ENCODE data around the gene MYLK.

The MYLK gene

GRCh38 chr3:123809597-123809996 is 74.5 kb downstream of the MYLK start:
- TF ChIP-seq, protein P1, sequence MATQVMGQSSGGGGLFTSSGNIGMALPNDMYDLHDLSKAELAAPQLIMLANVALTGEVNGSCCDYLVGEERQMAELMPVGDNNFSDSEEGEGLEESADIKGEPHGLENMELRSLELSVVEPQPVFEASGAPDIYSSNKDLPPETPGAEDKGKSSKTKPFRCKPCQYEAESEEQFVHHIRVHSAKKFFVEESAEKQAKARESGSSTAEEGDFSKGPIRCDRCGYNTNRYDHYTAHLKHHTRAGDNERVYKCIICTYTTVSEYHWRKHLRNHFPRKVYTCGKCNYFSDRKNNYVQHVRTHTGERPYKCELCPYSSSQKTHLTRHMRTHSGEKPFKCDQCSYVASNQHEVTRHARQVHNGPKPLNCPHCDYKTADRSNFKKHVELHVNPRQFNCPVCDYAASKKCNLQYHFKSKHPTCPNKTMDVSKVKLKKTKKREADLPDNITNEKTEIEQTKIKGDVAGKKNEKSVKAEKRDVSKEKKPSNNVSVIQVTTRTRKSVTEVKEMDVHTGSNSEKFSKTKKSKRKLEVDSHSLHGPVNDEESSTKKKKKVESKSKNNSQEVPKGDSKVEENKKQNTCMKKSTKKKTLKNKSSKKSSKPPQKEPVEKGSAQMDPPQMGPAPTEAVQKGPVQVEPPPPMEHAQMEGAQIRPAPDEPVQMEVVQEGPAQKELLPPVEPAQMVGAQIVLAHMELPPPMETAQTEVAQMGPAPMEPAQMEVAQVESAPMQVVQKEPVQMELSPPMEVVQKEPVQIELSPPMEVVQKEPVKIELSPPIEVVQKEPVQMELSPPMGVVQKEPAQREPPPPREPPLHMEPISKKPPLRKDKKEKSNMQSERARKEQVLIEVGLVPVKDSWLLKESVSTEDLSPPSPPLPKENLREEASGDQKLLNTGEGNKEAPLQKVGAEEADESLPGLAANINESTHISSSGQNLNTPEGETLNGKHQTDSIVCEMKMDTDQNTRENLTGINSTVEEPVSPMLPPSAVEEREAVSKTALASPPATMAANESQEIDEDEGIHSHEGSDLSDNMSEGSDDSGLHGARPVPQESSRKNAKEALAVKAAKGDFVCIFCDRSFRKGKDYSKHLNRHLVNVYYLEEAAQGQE (IDR thresholded peaks at IDR 0.05; ENCODE audit: insufficient replicate concordance, low read depth) = no peak
- TF ChIP-seq GABPA (IDR thresholded peaks at IDR 0.05; ENCODE audit: low read depth) (no peak), SPI1 (IDR thresholded peaks at IDR 0.05; ENCODE audit: borderline replicate concordance, low read depth) (no peak)
- H3K27ac ChIP-seq (replicated peaks) = no peak overlapping the region

GRCh38 chr3:123808812-123809211 is 75.3 kb downstream of the MYLK start:
- no peak overlapping the region for H3K4me3 ChIP-seq (replicated peaks; ENCODE audit: insufficient read depth, low read length)
- DNase-seq (ENCODE audit: low read depth in 1 of 2, low spot score in 1 of 2) = no peak
- H3K27me3 ChIP-seq (ENCODE audit: insufficient read depth, poor library complexity, severe bottlenecking) = no peaks in the 10 kb centered on the region
- TF ChIP-seq, protein P1 (IDR thresholded peaks at IDR 0.05; ENCODE audit: insufficient replicate concordance, low read depth) = no peak
- no peak for TF ChIP-seq SPI1 (IDR thresholded peaks at IDR 0.05; ENCODE audit: borderline replicate concordance, low read depth)
- H3K27ac ChIP-seq (replicated peaks) = no peak overlapping the region

More at GRCh38 chr3:123809597-123809996, 74.5 kb downstream of the MYLK start:
- DNase-seq (ENCODE audit: low read depth in 1 of 2, low spot score in 1 of 2) = no peak
- Histone ChIP-seq H3K27me3 (ENCODE audit: insufficient read depth, poor library complexity, severe bottlenecking) (no peaks in the 10 kb centered on the region), H3K4me3 (replicated peaks; ENCODE audit: insufficient read depth, low read length) (no peak overlapping the region)

DNA sequence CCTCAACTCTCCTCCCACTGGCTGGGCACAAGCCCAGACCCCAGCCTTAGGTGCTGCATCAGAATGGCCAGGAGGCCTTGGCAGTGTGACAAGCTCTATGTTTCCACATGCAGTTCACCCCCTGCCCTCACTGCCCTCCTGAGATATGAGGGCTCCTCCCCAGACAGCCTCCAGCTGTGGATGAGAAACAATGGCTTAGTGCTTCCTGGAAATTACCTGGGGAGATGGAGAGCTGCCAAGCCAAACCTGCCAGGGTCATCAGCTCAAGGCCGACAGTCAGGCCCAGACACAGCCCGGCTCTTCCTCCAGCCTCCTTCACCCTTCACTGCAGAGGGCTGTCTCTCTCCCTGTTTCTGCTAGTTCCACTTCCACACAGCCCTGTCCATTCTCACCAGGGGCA is 76.3 kb downstream of the MYLK start:
- TF ChIP-seq GABPA (IDR thresholded peaks at IDR 0.05; ENCODE audit: low read depth) = no peak
- no peak for TF ChIP-seq POLR2AphosphoS5 (IDR thresholded peaks at IDR 0.05; ENCODE audit: low read depth)
- TF ChIP-seq, protein P2, sequence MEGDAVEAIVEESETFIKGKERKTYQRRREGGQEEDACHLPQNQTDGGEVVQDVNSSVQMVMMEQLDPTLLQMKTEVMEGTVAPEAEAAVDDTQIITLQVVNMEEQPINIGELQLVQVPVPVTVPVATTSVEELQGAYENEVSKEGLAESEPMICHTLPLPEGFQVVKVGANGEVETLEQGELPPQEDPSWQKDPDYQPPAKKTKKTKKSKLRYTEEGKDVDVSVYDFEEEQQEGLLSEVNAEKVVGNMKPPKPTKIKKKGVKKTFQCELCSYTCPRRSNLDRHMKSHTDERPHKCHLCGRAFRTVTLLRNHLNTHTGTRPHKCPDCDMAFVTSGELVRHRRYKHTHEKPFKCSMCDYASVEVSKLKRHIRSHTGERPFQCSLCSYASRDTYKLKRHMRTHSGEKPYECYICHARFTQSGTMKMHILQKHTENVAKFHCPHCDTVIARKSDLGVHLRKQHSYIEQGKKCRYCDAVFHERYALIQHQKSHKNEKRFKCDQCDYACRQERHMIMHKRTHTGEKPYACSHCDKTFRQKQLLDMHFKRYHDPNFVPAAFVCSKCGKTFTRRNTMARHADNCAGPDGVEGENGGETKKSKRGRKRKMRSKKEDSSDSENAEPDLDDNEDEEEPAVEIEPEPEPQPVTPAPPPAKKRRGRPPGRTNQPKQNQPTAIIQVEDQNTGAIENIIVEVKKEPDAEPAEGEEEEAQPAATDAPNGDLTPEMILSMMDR (IDR thresholded peaks at IDR 0.05; ENCODE audit: insufficient read depth, low read length) = no peak
- TF ChIP-seq SPI1 (IDR thresholded peaks at IDR 0.05; ENCODE audit: borderline replicate concordance, low read depth) = no peak

DNA sequence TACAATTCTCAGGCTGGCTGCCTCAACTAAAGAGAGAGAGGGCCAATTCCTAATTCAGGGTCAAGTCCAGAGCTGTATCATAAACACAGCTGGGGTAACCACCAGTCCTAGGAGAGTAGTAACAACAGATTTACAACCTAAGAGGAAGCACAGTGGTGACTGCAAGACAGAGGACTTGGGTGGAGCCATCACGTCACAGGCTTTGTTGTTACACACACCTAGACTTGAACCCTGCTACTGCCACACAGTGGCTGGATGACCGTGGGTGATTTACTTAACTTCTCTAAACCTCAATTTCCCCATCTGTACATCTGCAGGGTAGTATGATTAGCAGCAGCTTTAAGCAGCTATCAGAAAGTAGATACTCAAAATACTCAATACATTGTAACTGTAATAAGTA is 78.6 kb downstream of the MYLK start:
- Histone ChIP-seq H3K27ac (replicated peaks) (no peak overlapping the region), H3K4me3 (replicated peaks; ENCODE audit: insufficient read depth, low read length) (no peak overlapping the region), H3K27me3 (ENCODE audit: insufficient read depth, poor library complexity, severe bottlenecking) (no peaks in the 10 kb centered on the region)
- DNase-seq (ENCODE audit: low read depth in 1 of 2, low spot score in 1 of 2) = no peak
- TF ChIP-seq SPI1 (IDR thresholded peaks at IDR 0.05; ENCODE audit: borderline replicate concordance, low read depth) (no peak), GABPA (IDR thresholded peaks at IDR 0.05; ENCODE audit: low read depth) (no peak), POLR2AphosphoS5 (IDR thresholded peaks at IDR 0.05; ENCODE audit: low read depth) (no peak)
- TF ChIP-seq, protein P1 (IDR thresholded peaks at IDR 0.05; ENCODE audit: insufficient replicate concordance, low read depth) = no peak
- TF ChIP-seq, protein P2 (IDR thresholded peaks at IDR 0.05; ENCODE audit: insufficient read depth, low read length) = no peak

More for the DNA sequence above, 76.3 kb downstream of the MYLK start:
- no peak for DNase-seq (ENCODE audit: low read depth in 1 of 2, low spot score in 1 of 2)
- H3K4me3 ChIP-seq (replicated peaks; ENCODE audit: insufficient read depth, low read length) = no peak overlapping the region
- no peak overlapping the region for H3K27ac ChIP-seq (replicated peaks)
- H3K27me3 ChIP-seq (ENCODE audit: insufficient read depth, poor library complexity, severe bottlenecking) = no peaks in the 10 kb centered on the region

All from HL-60 (cell line).